Measurements from ENCODE around the gene FYB1.
"Not testable (repeated sequence)": the region's sequence is repeated elsewhere in the genome, so short reads cannot be mapped to it uniquely, and the experiment has no call there.

Gene FYB1

GRCh38 chr5:39187831-39188731 lies 31.3 kb downstream of the FYB1 start:
- no peak for DNase-seq (ENCODE audit: low read depth)

GRCh38 chr5:39186722-39187539 lies 32.4 kb downstream of the FYB1 start:
- no peak for DNase-seq (ENCODE audit: low read depth)

GRCh38 chr5:39186289-39186688 lies 33.1 kb downstream of the FYB1 start:
- no peak for DNase-seq (ENCODE audit: low read depth)

GRCh38 chr5:39185761-39186160 lies 33.6 kb downstream of the FYB1 start:
- no peak for DNase-seq (ENCODE audit: low read depth)

- not testable (repeated sequence) for DNase-seq (ENCODE audit: low read depth)
These were observed 39.8 kb downstream of the FYB1 start for GRCh38 chr5:39179561-39179960.

GRCh38 chr5:39178861-39179260 lies 40.5 kb downstream of the FYB1 start:
- DNase-seq (ENCODE audit: low read depth), result no peak

- no peak for DNase-seq (ENCODE audit: low read depth)
These were observed 41.2 kb downstream of the FYB1 start for GRCh38 chr5:39178171-39178570.

GRCh38 chr5:39177631-39177964 lies 41.8 kb downstream of the FYB1 start:
- DNase-seq (ENCODE audit: low read depth), result no peak

- DNase-seq (ENCODE audit: low read depth), result no peak
These were observed 42.4 kb downstream of the FYB1 start for GRCh38 chr5:39176759-39177630.

- DNase-seq (ENCODE audit: low read depth), result no peak
These were observed 43.9 kb downstream of the FYB1 start for GRCh38 chr5:39175273-39175955.

- no peak for DNase-seq (ENCODE audit: low read depth)
These were observed 46.3 kb downstream of the FYB1 start for GRCh38 chr5:39173069-39173468.

- DNase-seq (ENCODE audit: low read depth), result no peak
These were observed 46.8 kb downstream of the FYB1 start for GRCh38 chr5:39172593-39172992.

- no peak for DNase-seq (ENCODE audit: low read depth)
These were observed 47.7 kb downstream of the FYB1 start for GRCh38 chr5:39171647-39172046.

GRCh38 chr5:39169081-39169480 lies 50.3 kb downstream of the FYB1 start:
- DNase-seq (ENCODE audit: low read depth), result no peak

GRCh38 chr5:39167972-39168342 lies 51.4 kb downstream of the FYB1 start:
- DNase-seq (ENCODE audit: low read depth), result no peak

GRCh38 chr5:39167141-39167971 lies 52.0 kb downstream of the FYB1 start:
- no peak for DNase-seq (ENCODE audit: low read depth)

- DNase-seq (ENCODE audit: low read depth), result no peak
These were observed 54.6 kb downstream of the FYB1 start for GRCh38 chr5:39164529-39165402.

GRCh38 chr5:39164016-39164415 lies 55.3 kb downstream of the FYB1 start:
- DNase-seq (ENCODE audit: low read depth), result no peak

GRCh38 chr5:39161578-39161977 lies 57.8 kb downstream of the FYB1 start:
- DNase-seq (ENCODE audit: low read depth), result no peak
